OCI-LY3 (cell line): ENCODE results near the gene C2CD4D.

Source experiments
- EZH2phosphoT487 ChIP-seq: fragments of 200-600 bp; shearing (Covaris generic); IDR thresholded peaks from 2 replicates; pipeline ENCODE4 v1.6.1; 2018; ENCODE audit warnings: antibody characterized with exemption, mixed run types, low read depth
- TF ChIP-seq, protein P1 (sequence below): fragments of 200-600, 300-600 bp; sonication (generic); IDR thresholded peaks from 2 replicates; pipeline ENCODE4 v1.5.1; 2014; ENCODE audit warnings: antibody characterized with exemption, low read length, low read depth

DNA sequence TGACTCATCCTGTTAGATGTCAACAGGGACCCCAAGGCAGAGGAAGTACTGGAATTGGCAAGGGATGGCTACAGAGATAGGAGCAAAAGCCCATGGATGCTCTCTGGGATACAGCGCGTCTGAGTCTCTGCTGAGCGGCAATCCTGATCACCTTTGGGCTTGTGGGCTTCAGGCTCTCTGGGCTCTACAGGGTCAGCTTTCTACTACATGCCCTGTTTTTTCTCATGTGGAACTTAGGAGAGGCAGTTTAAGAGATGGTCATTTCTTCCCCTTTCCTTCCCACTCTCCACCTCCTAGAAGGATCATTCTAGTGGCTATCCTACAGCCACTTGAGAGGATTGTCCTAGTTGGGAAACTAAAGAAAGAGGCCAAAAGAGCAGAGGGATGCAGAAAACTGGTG is 35.7 kb downstream of the C2CD4D start:
- TF ChIP-seq, protein P1, sequence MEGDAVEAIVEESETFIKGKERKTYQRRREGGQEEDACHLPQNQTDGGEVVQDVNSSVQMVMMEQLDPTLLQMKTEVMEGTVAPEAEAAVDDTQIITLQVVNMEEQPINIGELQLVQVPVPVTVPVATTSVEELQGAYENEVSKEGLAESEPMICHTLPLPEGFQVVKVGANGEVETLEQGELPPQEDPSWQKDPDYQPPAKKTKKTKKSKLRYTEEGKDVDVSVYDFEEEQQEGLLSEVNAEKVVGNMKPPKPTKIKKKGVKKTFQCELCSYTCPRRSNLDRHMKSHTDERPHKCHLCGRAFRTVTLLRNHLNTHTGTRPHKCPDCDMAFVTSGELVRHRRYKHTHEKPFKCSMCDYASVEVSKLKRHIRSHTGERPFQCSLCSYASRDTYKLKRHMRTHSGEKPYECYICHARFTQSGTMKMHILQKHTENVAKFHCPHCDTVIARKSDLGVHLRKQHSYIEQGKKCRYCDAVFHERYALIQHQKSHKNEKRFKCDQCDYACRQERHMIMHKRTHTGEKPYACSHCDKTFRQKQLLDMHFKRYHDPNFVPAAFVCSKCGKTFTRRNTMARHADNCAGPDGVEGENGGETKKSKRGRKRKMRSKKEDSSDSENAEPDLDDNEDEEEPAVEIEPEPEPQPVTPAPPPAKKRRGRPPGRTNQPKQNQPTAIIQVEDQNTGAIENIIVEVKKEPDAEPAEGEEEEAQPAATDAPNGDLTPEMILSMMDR, result no peak
- TF ChIP-seq EZH2phosphoT487, result no peak
